OCI-LY7 (cell line): ENCODE results near the gene ANTKMT. TPM values are rescaled to one million over a fixed set of nuclear protein-coding genes. Genes with fewer than 3 reads are reported as not detected.

ENCODE experiments used
- BruUV-seq: library from RNA; stranded (reverse); fragments of 400-500 nt; replicated peaks from 2 replicates; lab custom pipeline; 2021; lab: Mats Ljungman, UMichigan
- CTCF ChIA-PET: fragments of 300-600 bp; sonication (Branson Sonifier 250); formaldehyde crosslinking; loops from one replicate; lab custom pipeline; 2022; ENCODE audit warnings: antibody characterized with exemption; ENCODE audit not compliant: unreplicated experiment; lab: Charles Lee
- POLR2A ChIA-PET: fragments of 300-600 bp; sonication (Branson Sonifier 250); formaldehyde crosslinking; loops from one replicate; lab custom pipeline; 2022; ENCODE audit warnings: antibody characterized with exemption; lab: Charles Lee
- DNase-seq: peaks from one replicate; pipeline ENCODE4 v3.0.0-alpha.2; 2015; ENCODE audit warnings: low spot score
- H2AFZ ChIP-seq: fragments of 200-600 bp; sonication (generic), shearing (Covaris generic); 2 replicates; pipeline ENCODE4 v1.6.1; 2014; ENCODE audit warnings: mild to moderate bottlenecking, antibody characterized with exemption, low read length, moderate library complexity
- H3K27ac ChIP-seq: fragments of 200-600 bp; sonication (generic); 2 replicates; pipeline ENCODE4 v1.5.1; 2014; ENCODE audit warnings: mixed run types, low read depth, mild to moderate bottlenecking, moderate library complexity, low read length, inconsistent platforms; ENCODE audit not compliant: poor library complexity, severe bottlenecking
- H3K36me3 ChIP-seq: fragments of 200-600 bp; sonication (generic); 2 replicates; pipeline ENCODE4 v1.6.1; 2014; ENCODE audit warnings: mild to moderate bottlenecking, antibody characterized with exemption, low read length, moderate library complexity, mixed read lengths; ENCODE audit not compliant: insufficient read depth
- H3K4me1 ChIP-seq: fragments of 200-600 bp; sonication (generic); 2 replicates; pipeline ENCODE4 v1.5.1; 2014; ENCODE audit warnings: mild to moderate bottlenecking, low read length; ENCODE audit not compliant: insufficient read depth, poor library complexity, severe bottlenecking
- H3K4me2 ChIP-seq: fragments of 200-600 bp; sonication (generic); 2 replicates; pipeline ENCODE4 v1.6.1; 2014; ENCODE audit warnings: mild to moderate bottlenecking, low read length
- H3K4me3 ChIP-seq: fragments of 200-600 bp; sonication (generic); 2 replicates; pipeline ENCODE4 v1.5.1; 2014; ENCODE audit warnings: mild to moderate bottlenecking, low read depth, low read length; ENCODE audit not compliant: poor library complexity, severe bottlenecking
- H3K79me2 ChIP-seq: fragments of 200-600 bp; sonication (generic); 2 replicates; pipeline ENCODE4 v1.6.1; 2016; ENCODE audit warnings: low read depth, mild to moderate bottlenecking, low read length, moderate library complexity, mixed read lengths; ENCODE audit not compliant: insufficient read depth
- H3K9me2 ChIP-seq: fragments of 200-600 bp; sonication (generic); 2 replicates; pipeline ENCODE4 v1.6.1; 2016; ENCODE audit warnings: mild to moderate bottlenecking, low read length, mixed read lengths; ENCODE audit not compliant: insufficient read depth
- H3K9me3 ChIP-seq: fragments of 200-600 bp; sonication (generic); 2 replicates; pipeline ENCODE4 v1.6.1; 2014; ENCODE audit warnings: mild to moderate bottlenecking, mixed run types, low read length, mixed read lengths
- H4K20me1 ChIP-seq: fragments of 200-600 bp; sonication (generic); 2 replicates; pipeline ENCODE4 v1.6.1; 2014; ENCODE audit warnings: mild to moderate bottlenecking, antibody characterized with exemption, low read length, moderate library complexity, mixed read lengths; ENCODE audit not compliant: insufficient read depth
- CTCF ChIP-seq: fragments of 200-600 bp; sonication (generic); conservative IDR thresholded peaks from 2 replicates; pipeline ENCODE4 v1.5.1; 2014; ENCODE audit warnings: mild to moderate bottlenecking, antibody characterized with exemption, low read length, moderate library complexity, mixed read lengths
- EZH2phosphoT487 ChIP-seq: fragments of 200-600 bp; sonication (generic); IDR thresholded peaks from 2 replicates; pipeline ENCODE4 v1.6.1; 2018; ENCODE audit warnings: low read depth, borderline replicate concordance, mild to moderate bottlenecking, mixed run types, antibody characterized with exemption, low read length, moderate library complexity, mixed read lengths
- intact Hi-C: fragments of 100-400 bp; cut with micrococcal nuclease; formaldehyde crosslinking; loops from one replicate; pipeline ENCODE4 v1.10.0; 2022; ENCODE audit not compliant: unreplicated experiment
- total RNA-seq, 2 experiments: library from RNA; depleted of rRNA in 1 of 2; stranded (reverse); fragments of >200 nt in 1 of 2; shearing (Covaris generic) in 1 of 2; gene quantifications; 2 replicates each; pipeline ENCODE4 v1.2.3, GENCODE V29; 2014 to 2022

ANTKMT gene
- total RNA-seq, 2 experiments from 2014 or later: 46.5 to 51.3 TPM

- Histone ChIP-seq H3K4me3 (peak overlapping the region; percentile 83), H3K9me3 (no peaks in the 10 kb centered on the region), H3K4me2 (peak overlapping the region; percentile 96), H3K27ac (no peak overlapping the region), H3K9me2 (no peaks in the 10 kb centered on the region), H3K79me2 (peaks cover 25% of the 10 kb centered on the region; the same call in 1 of the 2 replicates), H4K20me1 (peaks cover 5% of the 10 kb centered on the region; the same call in 1 of the 2 replicates), H2AFZ (no peak overlapping the region), H3K36me3 (peaks cover 46% of the 10 kb centered on the region), H3K4me1 (peaks cover 34% of the 10 kb centered on the region)
- ChIA-PET POLR2A (no interaction called here), CTCF (no interaction called here)
- intact Hi-C loops: loop anchor here (5.0 kb wide), 1 partner anchor 40 kb away; the partner anchor contains the start of gene ANTKMT
- TF ChIP-seq EZH2phosphoT487 (no peak), CTCF (no peak)
- DNase-seq: no peak
- no TSS peak for BruUV-seq
Measured at GRCh38 chr16:682493-683395, 38.2 kb upstream of the ANTKMT start.

- peak overlapping the region; percentile 96 for H3K4me2 ChIP-seq
- H3K4me3 ChIP-seq: peak overlapping the region; percentile 83
- intact Hi-C loops: loop anchor here (5.0 kb wide), 1 partner anchor 39 kb away; the partner anchor contains the start of gene ANTKMT
- H2AFZ ChIP-seq: no peak overlapping the region
- TF ChIP-seq EZH2phosphoT487 (no peak), CTCF (no peak)
- peaks cover 25% of the 10 kb centered on the region; the same call in 1 of the 2 replicates for H3K79me2 ChIP-seq
- DNase-seq: no peak
- no peaks in the 10 kb centered on the region for H3K9me3 ChIP-seq
- BruUV-seq: no TSS peak
- peak overlapping the region; percentile 33 for H3K27ac ChIP-seq
- ChIA-PET CTCF (no interaction called here), POLR2A (no interaction called here)
- H3K36me3 ChIP-seq: peaks cover 46% of the 10 kb centered on the region
- H3K4me1 ChIP-seq: peaks cover 34% of the 10 kb centered on the region
- peaks cover 5% of the 10 kb centered on the region; the same call in 1 of the 2 replicates for H4K20me1 ChIP-seq
- H3K9me2 ChIP-seq: no peaks in the 10 kb centered on the region
Measured at GRCh38 chr16:683396-684070, 37.4 kb upstream of the ANTKMT start.
